ENCODE measurements around the gene HARS1. TPM values are rescaled to one million over a fixed set of nuclear protein-coding genes. Genes with fewer than 3 reads are reported as not detected.
"Not testable (repeated sequence)": the region's sequence is repeated elsewhere in the genome, so short reads cannot be mapped to it uniquely, and the experiment has no call there.

The HARS1 gene
- total and polyA plus RNA-seq, 5 donors: 42.9 to 49.6 (median 44.5) TPM

DNA sequence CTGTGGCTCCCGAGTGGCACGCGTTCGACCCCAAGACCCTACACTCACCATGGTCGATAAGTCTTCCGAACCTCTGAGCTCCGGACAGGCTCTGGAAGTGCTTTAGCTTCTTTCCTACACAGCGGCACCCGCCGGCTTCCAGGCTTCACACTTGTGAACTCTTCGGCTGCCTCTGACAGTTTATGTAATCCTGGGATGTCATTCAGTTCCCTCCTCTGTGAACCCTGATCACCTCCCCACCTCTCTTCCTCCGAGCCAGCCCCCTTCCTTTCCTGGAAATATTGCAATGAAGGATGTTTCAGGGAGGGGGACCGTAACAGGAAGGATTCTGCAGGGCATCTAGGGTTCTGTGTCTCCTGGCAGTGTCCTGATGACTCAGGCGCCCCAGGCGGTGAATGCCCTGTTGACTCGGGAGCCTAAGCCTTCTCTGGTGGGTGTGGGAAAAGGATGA is 58.1 kb downstream of the HARS1 start, which contains the start of gene CD14:
CD14 (minus strand) TSS at position 155 of the 451 bp plus-strand sequence; CDS start at position 51, 104 bp downstream.
- no peaks in the 10 kb centered on the region for H3K4me1 ChIP-seq (ENCODE audit: control insufficient read depth, insufficient read depth, low read length)
- no peaks in the 10 kb centered on the region for H3K27me3 ChIP-seq (ENCODE audit: control insufficient read depth, insufficient read depth)
- WGBS: 7% methylated on average over 16 of the region's 16 CpGs
- H3K27ac ChIP-seq (ENCODE audit: low read length): peak within 1 kb of the TSS; percentile 20
- ATAC-seq (peak; percentile 67 to 74), DNase-seq (peak; percentile 56 to 82 (median 78))
- peak within 1 kb of the TSS; percentile 44 for H3K4me3 ChIP-seq (ENCODE audit: low read length)
- H3K9me3 ChIP-seq (ENCODE audit: control insufficient read depth, low read length): no peaks in the 10 kb centered on the region
- intact Hi-C loops (cut with DNase I): loop anchor here in 3 of 4 donors (5.0 to 10.0 kb wide), 2 partner anchors 66 to 68 kb away; partner anchors contain the start of genes APBB3 (in 1 of the 3) and SLC35A4 (in 1 of the 3)

DNA sequence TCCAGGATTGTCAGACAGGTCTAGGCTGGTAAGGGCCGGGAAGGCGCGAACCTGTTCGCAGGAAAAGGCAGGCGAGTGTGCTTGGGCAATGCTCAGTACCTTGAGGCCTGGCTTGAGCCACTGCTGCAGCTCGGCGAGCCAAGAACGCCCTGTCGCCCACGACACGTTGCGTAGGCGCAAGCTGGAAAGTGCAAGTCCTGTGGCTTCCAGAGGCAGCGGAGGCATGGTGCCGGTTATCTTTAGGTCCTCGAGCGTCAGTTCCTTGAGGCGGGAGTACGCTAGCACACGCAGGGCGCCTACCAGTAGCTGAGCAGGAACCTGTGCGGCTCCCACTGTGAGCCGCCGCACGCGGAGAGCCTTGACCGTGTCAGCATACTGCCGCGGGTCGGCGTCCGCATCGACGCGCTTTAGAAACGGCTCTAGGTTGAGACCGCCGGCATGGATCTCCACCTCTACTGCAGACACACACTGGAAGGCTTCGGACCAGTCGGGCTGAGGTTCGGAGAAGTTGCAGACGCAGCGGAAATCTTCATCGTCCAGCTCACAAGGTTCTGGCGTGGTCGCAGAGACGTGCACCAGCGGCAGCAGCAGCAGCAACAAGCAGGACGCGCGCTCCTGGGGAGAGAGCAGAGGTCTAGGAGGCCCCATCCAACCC is 58.7 kb downstream of the HARS1 start:
- DNase-seq (peak; percentile 67 to 84 (median 83)), ATAC-seq (peak; percentile 80 to 81)
- Histone ChIP-seq H3K4me3 (ENCODE audit: low read length) (peak overlapping the region; percentile 44), H3K9me3 (ENCODE audit: control insufficient read depth, low read length) (no peaks in the 10 kb centered on the region), H3K27me3 (ENCODE audit: control insufficient read depth, insufficient read depth) (no peaks in the 10 kb centered on the region), H3K27ac (ENCODE audit: low read length) (peak overlapping the region; percentile 20), H3K4me1 (ENCODE audit: control insufficient read depth, insufficient read depth, low read length) (no peaks in the 10 kb centered on the region)
- under 1% methylated on average over 51 of the region's 51 CpGs for WGBS
- intact Hi-C loops (cut with DNase I): loop anchor here in 3 of 4 donors (5.0 to 10.0 kb wide), 2 partner anchors 65 to 68 kb away; partner anchors contain the start of genes APBB3 (in 1 of the 3) and SLC35A4 (in 1 of the 3)

DNA sequence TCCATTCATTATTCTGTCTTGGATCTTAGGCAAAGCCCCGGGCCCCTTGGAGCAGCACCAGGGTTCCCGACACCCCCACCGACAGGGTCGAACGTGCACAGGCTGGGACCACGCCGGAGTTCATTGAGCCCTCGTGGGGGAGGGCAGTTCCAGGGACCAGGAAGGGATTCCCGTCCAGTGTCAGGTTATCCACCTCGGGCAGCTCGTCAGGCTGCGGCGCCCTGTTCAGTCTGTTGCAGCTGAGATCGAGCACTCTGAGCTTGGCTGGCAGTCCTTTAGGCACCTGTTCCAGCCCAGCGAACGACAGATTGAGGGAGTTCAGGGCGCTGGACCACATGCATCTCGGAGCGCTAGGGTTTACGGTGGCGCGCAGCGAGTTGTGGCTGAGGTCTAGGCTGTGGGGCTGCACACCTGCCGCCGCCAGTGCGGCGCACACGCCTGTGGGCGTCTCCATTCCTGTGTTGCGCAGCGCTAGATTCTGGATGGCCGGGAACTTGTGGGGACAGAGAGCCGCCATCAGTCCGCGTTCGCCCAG is 59.3 kb downstream of the HARS1 start:
- Histone ChIP-seq H3K4me3 (ENCODE audit: low read length) (peak overlapping the region; percentile 44), H3K27me3 (ENCODE audit: control insufficient read depth, insufficient read depth) (no peaks in the 10 kb centered on the region), H3K4me1 (ENCODE audit: control insufficient read depth, insufficient read depth, low read length) (no peaks in the 10 kb centered on the region), H3K9me3 (ENCODE audit: control insufficient read depth, low read length) (no peaks in the 10 kb centered on the region), H3K27ac (ENCODE audit: low read length) (peak overlapping the region; percentile 20)
- ATAC-seq: peak; percentile 42 to 62
- peak in 1 of 3 donors; percentile 47 for DNase-seq
- intact Hi-C loops (cut with DNase I): loop anchor here in 3 of 4 donors (5.0 to 10.0 kb wide), 2 partner anchors 65 to 67 kb away; partner anchors contain the start of genes APBB3 (in 1 of the 3) and SLC35A4 (in 1 of the 3)
- 12% methylated on average over 36 of the region's 36 CpGs for WGBS

DNA sequence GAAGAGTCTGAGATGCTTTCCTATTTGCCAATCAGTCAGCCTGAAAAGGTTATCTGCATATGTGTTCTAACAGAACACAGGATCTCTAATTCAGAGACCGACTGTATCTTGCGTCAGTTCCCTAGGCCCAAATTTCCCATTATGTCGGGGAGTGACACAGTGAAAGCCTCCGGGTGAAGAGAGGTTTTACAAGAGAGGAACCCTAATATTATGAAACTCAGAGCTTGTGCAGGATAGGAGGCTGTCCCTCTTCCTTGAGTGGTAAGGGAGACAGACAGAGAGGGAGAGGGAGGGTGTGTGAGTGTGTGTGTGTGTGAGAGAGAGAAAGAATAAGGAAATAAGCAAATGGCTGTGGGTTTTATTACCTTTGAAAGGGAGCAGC is 60.1 kb downstream of the HARS1 start:
- H3K27me3 ChIP-seq (ENCODE audit: control insufficient read depth, insufficient read depth): no peaks in the 10 kb centered on the region
- H3K27ac ChIP-seq (ENCODE audit: low read length): no peak overlapping the region
- intact Hi-C loops (cut with DNase I): loop anchor here in 3 of 4 donors (5.0 to 10.0 kb wide), 2 partner anchors 64 to 66 kb away; partner anchors contain the start of genes APBB3 (in 1 of the 3) and SLC35A4 (in 1 of the 3)
- H3K9me3 ChIP-seq (ENCODE audit: control insufficient read depth, low read length): no peaks in the 10 kb centered on the region
- ATAC-seq: no peak
- WGBS: 84% methylated on average over 4 of the region's 4 CpGs
- no peak for DNase-seq
- H3K4me3 ChIP-seq (ENCODE audit: low read length): peak overlapping the region; percentile 23
- H3K4me1 ChIP-seq (ENCODE audit: control insufficient read depth, insufficient read depth, low read length): no peaks in the 10 kb centered on the region

DNA sequence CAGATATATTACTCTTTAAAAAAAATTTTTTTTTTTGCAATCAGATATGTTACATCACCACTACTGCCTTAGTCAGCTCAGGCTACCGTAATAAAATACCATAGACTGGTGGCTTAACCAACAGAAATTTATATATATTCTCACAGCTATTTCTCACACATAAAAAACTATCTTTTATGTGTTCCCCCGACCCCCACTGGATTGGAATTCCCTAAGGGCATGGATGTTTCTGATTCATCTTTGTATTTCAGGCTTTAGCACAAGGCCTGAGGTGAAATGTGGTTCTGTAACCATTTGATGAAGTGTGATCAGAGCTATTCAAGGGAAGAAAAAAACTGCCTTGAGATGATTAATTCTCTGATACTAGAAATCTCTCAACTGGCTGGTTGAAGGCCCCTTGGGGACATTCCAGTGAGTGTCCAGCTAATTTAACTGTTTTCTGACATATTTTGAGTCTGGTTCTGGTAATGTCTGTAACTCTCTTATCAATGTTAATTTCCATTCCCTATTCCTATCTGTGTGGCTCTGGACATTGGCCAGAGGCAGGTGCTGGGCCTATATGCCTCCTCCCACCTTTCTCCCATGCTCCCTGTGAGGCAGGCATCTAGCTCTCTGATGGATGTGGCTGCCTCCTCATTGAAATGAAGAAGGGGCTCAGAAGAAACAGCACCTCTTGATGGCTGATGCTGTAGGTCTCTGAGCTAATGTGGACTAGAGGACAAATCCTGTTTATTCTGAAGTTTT is 60.7 kb downstream of the HARS1 start:
- Histone ChIP-seq H3K27ac (ENCODE audit: low read length) (no peak overlapping the region), H3K4me1 (ENCODE audit: control insufficient read depth, insufficient read depth, low read length) (no peaks in the 10 kb centered on the region), H3K9me3 (ENCODE audit: control insufficient read depth, low read length) (no peaks in the 10 kb centered on the region), H3K27me3 (ENCODE audit: control insufficient read depth, insufficient read depth) (no peaks in the 10 kb centered on the region), H3K4me3 (ENCODE audit: low read length) (peak overlapping the region; percentile 7)
- no peak for DNase-seq
- intact Hi-C loops (cut with DNase I): loop anchor here in 3 of 4 donors (5.0 to 10.0 kb wide), 2 partner anchors 63 to 66 kb away; partner anchors contain the start of genes APBB3 (in 1 of the 3) and SLC35A4 (in 1 of the 3)
- ATAC-seq: no peak
- 56% methylated on average over 2 of the region's 2 CpGs for WGBS

DNA sequence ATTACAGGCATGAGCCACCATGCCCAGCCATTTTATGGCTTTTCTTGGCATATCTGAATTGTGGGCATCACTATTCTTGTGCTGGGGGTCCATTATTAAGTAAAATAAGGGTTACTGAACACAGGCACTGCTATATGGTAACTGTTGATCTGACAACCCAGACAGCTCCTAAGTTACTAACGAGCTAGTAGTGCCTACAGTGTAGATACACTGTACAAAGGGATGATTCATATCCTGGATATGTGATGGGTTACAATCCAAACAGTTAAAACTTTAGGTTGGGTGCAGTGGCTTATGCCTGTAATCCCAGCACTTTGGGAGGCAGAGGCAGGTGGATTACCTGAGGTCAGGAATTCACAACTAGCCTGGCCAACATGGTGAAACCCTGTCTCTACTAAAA is 62.5 kb downstream of the HARS1 start:
- Histone ChIP-seq H3K9me3 (ENCODE audit: control insufficient read depth, low read length) (no peaks in the 10 kb centered on the region), H3K4me3 (ENCODE audit: low read length) (no peak overlapping the region), H3K27me3 (ENCODE audit: control insufficient read depth, insufficient read depth) (no peaks in the 10 kb centered on the region), H3K27ac (ENCODE audit: low read length) (no peak overlapping the region), H3K4me1 (ENCODE audit: control insufficient read depth, insufficient read depth, low read length) (no peaks in the 10 kb centered on the region)
- intact Hi-C loops (cut with DNase I): no loop called here
- DNase-seq: no peak
- ATAC-seq: no peak
- 63% methylated on average over 1 of the region's 1 CpG for WGBS

DNA sequence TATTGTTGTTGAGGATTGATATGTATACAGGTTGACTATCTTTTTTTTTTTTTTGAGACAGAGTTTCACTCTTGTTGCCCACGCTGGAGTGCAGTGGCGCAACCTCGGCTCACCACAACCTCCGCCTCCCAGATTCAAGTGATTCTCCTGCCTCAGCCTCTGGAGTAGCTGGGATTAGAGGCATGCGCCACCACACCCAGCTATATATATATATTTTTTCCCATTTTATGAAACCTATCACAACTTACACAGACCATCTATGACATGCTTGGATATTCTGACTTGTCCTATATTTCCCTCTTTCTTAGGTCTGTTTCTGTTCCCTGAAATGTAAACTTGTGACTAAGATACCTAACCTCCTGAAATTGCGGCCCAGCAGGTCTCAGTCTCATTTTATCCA is 63.2 kb downstream of the HARS1 start:
- ATAC-seq (no peak), DNase-seq (no peak)
- WGBS: 90% methylated on average over 6 of the region's 6 CpGs
- intact Hi-C loops (cut with DNase I): no loop called here
- no peak overlapping the region for H3K4me3 ChIP-seq (ENCODE audit: low read length)
- no peaks in the 10 kb centered on the region for H3K4me1 ChIP-seq (ENCODE audit: control insufficient read depth, insufficient read depth, low read length)
- no peaks in the 10 kb centered on the region for H3K9me3 ChIP-seq (ENCODE audit: control insufficient read depth, low read length)
- no peaks in the 10 kb centered on the region for H3K27me3 ChIP-seq (ENCODE audit: control insufficient read depth, insufficient read depth)
- H3K27ac ChIP-seq (ENCODE audit: low read length): no peak overlapping the region

DNA sequence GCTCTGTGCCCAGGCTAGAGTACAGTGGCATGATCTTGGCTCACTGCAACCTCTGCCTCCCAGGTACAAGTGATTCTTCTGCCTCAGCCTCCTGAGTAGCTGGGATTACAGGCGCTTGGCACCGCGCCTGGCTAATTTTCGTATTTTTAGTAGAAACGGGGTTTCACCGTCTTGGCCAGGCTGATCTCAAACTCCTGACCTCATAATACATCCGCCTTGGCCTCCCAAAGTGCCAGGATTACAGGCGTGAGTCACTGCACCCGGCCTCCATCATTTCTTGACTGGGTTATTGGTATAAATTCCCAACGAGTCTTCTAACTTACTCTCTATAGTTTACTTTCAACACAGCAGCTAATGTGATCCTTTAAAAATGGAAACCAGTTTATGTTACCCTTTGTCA is 66.3 kb downstream of the HARS1 start:
- ATAC-seq; intact Hi-C loops (cut with DNase I); H3K4me3 ChIP-seq (ENCODE audit: low read length); DNase-seq; H3K9me3 ChIP-seq (ENCODE audit: control insufficient read depth, low read length); H3K27ac ChIP-seq (ENCODE audit: low read length); H3K4me1 ChIP-seq (ENCODE audit: control insufficient read depth, insufficient read depth, low read length); H3K27me3 ChIP-seq (ENCODE audit: control insufficient read depth, insufficient read depth): not testable (repeated sequence)
- WGBS: 84% methylated on average over 10 of the region's 10 CpGs

Small RNA genes within 50 kb of the gene (microRNA-seq; reads per million reads assigned to microRNA genes)
- gene MIR3655: 0 to 0.84 reads per million in 2 donors

Other genes starting within 250 kb of the HARS1 start
- 10 to 100 TPM; 11.2 to 24.0 (median 13.2) TPM for gene EIF4EBP3, start 143.7 kb downstream of the HARS1 start, total RNA-seq
- 24.6 TPM for gene EIF4EBP3, start 143.7 kb downstream of the HARS1 start, polyA plus RNA-seq
- gene SRA1, start 133.9 kb downstream of the HARS1 start, total RNA-seq: 10 to 100 TPM; 25.9 to 32.7 (median 28.2) TPM
- gene SRA1, start 133.9 kb downstream of the HARS1 start, polyA plus RNA-seq: 31.1 TPM
- gene APBB3, start 126.8 kb downstream of the HARS1 start, total RNA-seq: 10 to 100 TPM; 13.2 to 19.2 (median 16.0) TPM
- 16.7 TPM for gene APBB3, start 126.8 kb downstream of the HARS1 start, polyA plus RNA-seq
- gene SLC35A4, start 126.5 kb downstream of the HARS1 start, total RNA-seq: 10 to 100 TPM; 58.2 to 77.3 (median 71.0) TPM
- 44.6 TPM for gene SLC35A4, start 126.5 kb downstream of the HARS1 start, polyA plus RNA-seq
- 10 to 100 TPM; 52.8 to 99.0 (median 68.0) TPM for gene CD14, start 58.2 kb downstream of the HARS1 start, total RNA-seq
- gene CD14, start 58.2 kb downstream of the HARS1 start, polyA plus RNA-seq: 25.1 TPM
- 1 to 10 TPM; 4.3 to 5.0 (median 4.8) TPM for gene TMCO6, start 51.9 kb downstream of the HARS1 start, total RNA-seq
- 4.6 TPM for gene TMCO6, start 51.9 kb downstream of the HARS1 start, polyA plus RNA-seq
- 100 to 1,000 TPM in 3 of 4 donors, 10 to 100 TPM in 1; 96.8 to 130 (median 106) TPM for gene NDUFA2, start 43.7 kb downstream of the HARS1 start, total RNA-seq
- 334 TPM for gene NDUFA2, start 43.7 kb downstream of the HARS1 start, polyA plus RNA-seq
- 10 to 100 TPM; 68.2 to 77.6 (median 69.9) TPM for gene IK, start 43.5 kb downstream of the HARS1 start, total RNA-seq
- gene IK, start 43.5 kb downstream of the HARS1 start, polyA plus RNA-seq: 62.4 TPM
- 10 to 100 TPM; 10.0 to 13.8 (median 12.5) TPM for gene WDR55, start 26.5 kb downstream of the HARS1 start, total RNA-seq
- 11.2 TPM for gene WDR55, start 26.5 kb downstream of the HARS1 start, polyA plus RNA-seq
- under 1 TPM in 3 of 4 donors, not detected in 1; 0.23 to 0.58 (median 0.41) TPM for gene DND1, start 17.8 kb downstream of the HARS1 start, total RNA-seq
- 0.54 TPM for gene DND1, start 17.8 kb downstream of the HARS1 start, polyA plus RNA-seq
- gene HARS2, start 85 bp upstream of the HARS1 start, total RNA-seq: 10 to 100 TPM; 16.5 to 24.7 (median 21.6) TPM
- 17.0 TPM for gene HARS2, start 85 bp upstream of the HARS1 start, polyA plus RNA-seq
- 10 to 100 TPM; 31.3 to 36.3 (median 33.7) TPM for gene ZMAT2, start 9.1 kb upstream of the HARS1 start, total RNA-seq
- gene ZMAT2, start 9.1 kb upstream of the HARS1 start, polyA plus RNA-seq: 52.2 TPM
- gene PCDHA1, start 94.8 kb upstream of the HARS1 start, total RNA-seq: not detected
- not detected for gene PCDHA1, start 94.8 kb upstream of the HARS1 start, polyA plus RNA-seq
- under 1 TPM in 1 of 4 donors, not detected in 3; 0.08 TPM for gene PCDHA2, start 103.5 kb upstream of the HARS1 start, total RNA-seq
- not detected for gene PCDHA2, start 103.5 kb upstream of the HARS1 start, polyA plus RNA-seq
- under 1 TPM; 0.20 to 0.40 (median 0.27) TPM for gene PCDHA3, start 109.7 kb upstream of the HARS1 start, total RNA-seq
- gene PCDHA3, start 109.7 kb upstream of the HARS1 start, polyA plus RNA-seq: 0.07 TPM
- gene PCDHA4, start 115.7 kb upstream of the HARS1 start, total RNA-seq: under 1 TPM in 3 of 4 donors, not detected in 1; 0.14 to 0.21 (median 0.14) TPM
- 0.02 TPM for gene PCDHA4, start 115.7 kb upstream of the HARS1 start, polyA plus RNA-seq
- under 1 TPM in 2 of 4 donors, not detected in 2; 0.06 to 0.09 TPM for gene PCDHA5, start 130.2 kb upstream of the HARS1 start, total RNA-seq
- 0.02 TPM for gene PCDHA5, start 130.2 kb upstream of the HARS1 start, polyA plus RNA-seq
- gene PCDHA6, start 136.6 kb upstream of the HARS1 start, total RNA-seq: under 1 TPM in 3 of 4 donors, not detected in 1; 0.08 to 0.20 (median 0.14) TPM
- 0.07 TPM for gene PCDHA6, start 136.6 kb upstream of the HARS1 start, polyA plus RNA-seq
- gene PCDHA7, start 142.9 kb upstream of the HARS1 start, total RNA-seq: under 1 TPM in 2 of 4 donors, not detected in 2; 0.12 to 0.14 TPM
- gene PCDHA7, start 142.9 kb upstream of the HARS1 start, polyA plus RNA-seq: 0.02 TPM
- gene PCDHA8, start 149.8 kb upstream of the HARS1 start, total RNA-seq: under 1 TPM in 2 of 4 donors, not detected in 2; 0.06 TPM
- not detected for gene PCDHA8, start 149.8 kb upstream of the HARS1 start, polyA plus RNA-seq
- under 1 TPM in 1 of 4 donors, not detected in 3; 0.03 TPM for gene PCDHA9, start 157.0 kb upstream of the HARS1 start, total RNA-seq
- not detected for gene PCDHA9, start 157.0 kb upstream of the HARS1 start, polyA plus RNA-seq
- gene PCDHA10, start 164.5 kb upstream of the HARS1 start, total RNA-seq: under 1 TPM; 0.06 to 0.59 (median 0.39) TPM
- gene PCDHA10, start 164.5 kb upstream of the HARS1 start, polyA plus RNA-seq: 0.02 TPM
- under 1 TPM in 3 of 4 donors, not detected in 1; 0.06 to 0.42 (median 0.12) TPM for gene PCDHA11, start 177.6 kb upstream of the HARS1 start, total RNA-seq
- gene PCDHA11, start 177.6 kb upstream of the HARS1 start, polyA plus RNA-seq: not detected
- under 1 TPM in 2 of 4 donors, not detected in 2; 0.20 to 0.31 TPM for gene PCDHA12, start 183.9 kb upstream of the HARS1 start, total RNA-seq
- 0.02 TPM for gene PCDHA12, start 183.9 kb upstream of the HARS1 start, polyA plus RNA-seq
- under 1 TPM in 1 of 4 donors, not detected in 3; 0.09 TPM for gene PCDHA13, start 190.8 kb upstream of the HARS1 start, total RNA-seq
- gene PCDHA13, start 190.8 kb upstream of the HARS1 start, polyA plus RNA-seq: 0.05 TPM
- gene PCDHAC1, start 234.9 kb upstream of the HARS1 start, total RNA-seq: under 1 TPM; 0.09 to 0.23 (median 0.11) TPM
- not detected for gene PCDHAC1, start 234.9 kb upstream of the HARS1 start, polyA plus RNA-seq